T follicular helper cell (primary cell): Measurements from ENCODE around the gene GINS1.
"Not testable (repeated sequence)": the region's sequence is repeated elsewhere in the genome, so short reads cannot be mapped to it uniquely, and the experiment has no call there.

Experiments used
- DNase-seq: peaks from one replicate; pipeline ENCODE4 v3.0.0-alpha.2; 2020; ENCODE audit warnings: low read depth

Gene GINS1

GRCh38 chr20:25454153-25454900, 46.9 kb downstream of the GINS1 start:
- DNase-seq: no peak

GRCh38 chr20:25457886-25458680, 50.6 kb downstream of the GINS1 start:
- DNase-seq: no peak

DNA sequence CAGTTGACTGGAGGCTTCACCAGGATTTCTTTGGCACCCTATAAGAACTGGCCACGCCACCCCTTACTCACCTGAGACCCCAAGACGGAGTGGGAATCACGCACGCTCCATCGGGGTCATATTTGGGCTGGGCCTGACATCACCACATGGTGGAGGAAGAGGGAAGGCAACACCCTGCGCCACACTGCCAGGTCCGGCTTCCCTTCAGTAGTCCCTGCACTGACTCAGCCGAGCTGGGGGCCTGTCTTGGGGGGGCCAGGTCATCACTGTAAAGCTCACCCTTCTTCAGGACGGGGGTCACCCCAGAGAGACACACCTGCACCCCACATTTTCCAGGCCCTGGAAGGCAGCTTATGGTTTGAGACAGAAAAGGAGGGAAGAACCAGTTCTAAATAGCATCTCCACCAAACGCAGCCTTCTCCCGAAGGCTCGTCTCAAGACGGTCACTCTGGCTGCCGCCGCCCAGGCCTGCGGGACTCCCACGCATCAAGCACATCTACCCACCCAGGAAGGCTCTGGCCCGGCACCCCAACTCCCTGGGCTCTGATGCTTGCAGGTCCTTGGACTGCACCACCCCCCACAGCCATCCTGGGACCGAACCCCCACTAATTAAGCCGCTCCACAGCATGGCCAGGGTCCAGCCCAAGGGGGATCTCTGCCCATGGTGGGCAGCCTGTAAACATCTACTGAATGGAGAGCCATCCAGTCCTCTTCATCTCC, 51.8 kb downstream of the GINS1 start:
- DNase-seq: no peak

DNA sequence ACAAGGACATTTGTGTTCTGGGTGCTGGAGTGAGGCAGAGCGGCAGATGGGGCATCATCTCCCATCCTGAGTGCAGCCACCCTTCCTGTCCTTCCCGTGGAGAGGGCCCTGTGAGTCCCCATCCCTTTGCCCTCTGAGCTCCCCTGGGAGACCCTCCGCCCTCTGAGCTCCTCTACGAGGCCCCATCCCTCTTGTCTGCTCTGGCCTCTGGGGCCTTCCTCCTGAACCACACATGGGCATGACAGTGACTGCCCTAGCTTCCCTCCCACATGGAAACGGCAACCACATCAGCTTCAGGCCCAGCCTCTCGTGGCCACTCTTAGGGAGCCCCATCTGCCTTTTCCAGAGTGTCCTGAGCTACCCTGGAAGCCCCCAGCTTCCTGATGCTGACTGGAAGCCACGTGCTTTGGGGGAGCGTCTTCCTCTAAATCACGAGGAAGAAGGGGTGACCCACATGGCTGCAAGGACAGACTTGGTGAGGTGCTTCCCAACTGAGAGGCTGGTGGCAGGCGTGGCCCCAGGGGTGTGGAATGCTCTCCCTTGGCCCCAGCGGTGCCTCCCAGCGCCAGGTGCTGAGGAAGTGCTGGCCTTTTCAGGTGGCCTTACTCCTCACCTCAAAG, 52.6 kb downstream of the GINS1 start:
- no peak for DNase-seq

- DNase-seq: no peak
Observed at GRCh38 chr20:25460566-25461280, 53.2 kb downstream of the GINS1 start.

DNA sequence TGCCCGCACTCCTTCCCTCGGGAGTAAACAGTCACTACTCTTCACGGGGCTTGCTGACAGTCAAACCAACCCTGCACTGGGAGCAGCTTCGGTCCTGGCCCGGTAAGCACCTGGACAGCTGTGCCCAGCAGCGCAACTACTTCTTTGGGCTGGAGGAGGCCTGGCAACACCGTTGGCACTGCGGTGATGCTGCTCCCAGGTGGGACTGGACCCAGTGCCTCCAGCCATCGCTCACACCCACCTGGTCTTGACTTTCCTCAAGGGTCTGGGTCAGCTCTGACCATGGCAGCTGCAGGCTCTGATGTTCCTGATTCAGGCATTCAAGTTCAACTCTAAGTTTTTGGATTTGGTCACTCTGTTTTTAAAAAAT, 53.8 kb downstream of the GINS1 start:
- no peak for DNase-seq

DNA sequence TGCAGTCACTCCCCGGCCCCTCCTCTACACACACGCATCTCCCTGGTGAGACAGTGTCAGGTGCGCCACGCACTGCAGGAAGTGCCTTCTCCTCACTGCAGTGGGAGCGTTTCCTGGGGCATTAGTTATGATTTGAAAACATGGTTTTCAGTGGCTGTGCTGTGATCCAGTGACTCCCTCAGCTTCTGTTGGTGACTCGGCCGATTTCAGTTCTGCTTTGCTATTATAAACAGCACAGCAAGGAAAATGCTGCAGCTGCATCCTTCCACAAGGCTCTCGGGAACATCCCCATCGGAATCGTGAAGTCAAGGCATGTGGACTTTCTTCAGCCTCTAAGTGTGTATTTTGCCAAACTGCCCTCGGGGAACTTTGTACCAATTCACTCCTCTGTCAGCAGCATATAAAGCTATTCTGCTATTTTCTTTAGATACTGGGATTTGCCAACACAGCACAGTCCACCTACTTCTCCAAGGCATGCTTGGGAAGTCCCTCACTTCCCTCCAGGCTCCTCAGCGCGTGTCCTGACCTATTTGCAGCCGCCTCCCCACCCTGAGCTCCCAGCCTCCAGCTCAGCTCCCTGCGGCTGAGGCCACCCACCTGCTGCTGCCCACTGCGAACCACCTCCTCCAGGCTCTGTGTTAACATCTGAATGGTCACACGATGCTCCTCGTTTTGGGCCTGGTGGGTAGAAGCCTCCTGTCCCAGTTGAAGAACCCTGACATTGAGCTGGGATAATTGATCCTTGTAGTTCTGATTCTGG, 54.5 kb downstream of the GINS1 start:
- DNase-seq: no peak

DNA sequence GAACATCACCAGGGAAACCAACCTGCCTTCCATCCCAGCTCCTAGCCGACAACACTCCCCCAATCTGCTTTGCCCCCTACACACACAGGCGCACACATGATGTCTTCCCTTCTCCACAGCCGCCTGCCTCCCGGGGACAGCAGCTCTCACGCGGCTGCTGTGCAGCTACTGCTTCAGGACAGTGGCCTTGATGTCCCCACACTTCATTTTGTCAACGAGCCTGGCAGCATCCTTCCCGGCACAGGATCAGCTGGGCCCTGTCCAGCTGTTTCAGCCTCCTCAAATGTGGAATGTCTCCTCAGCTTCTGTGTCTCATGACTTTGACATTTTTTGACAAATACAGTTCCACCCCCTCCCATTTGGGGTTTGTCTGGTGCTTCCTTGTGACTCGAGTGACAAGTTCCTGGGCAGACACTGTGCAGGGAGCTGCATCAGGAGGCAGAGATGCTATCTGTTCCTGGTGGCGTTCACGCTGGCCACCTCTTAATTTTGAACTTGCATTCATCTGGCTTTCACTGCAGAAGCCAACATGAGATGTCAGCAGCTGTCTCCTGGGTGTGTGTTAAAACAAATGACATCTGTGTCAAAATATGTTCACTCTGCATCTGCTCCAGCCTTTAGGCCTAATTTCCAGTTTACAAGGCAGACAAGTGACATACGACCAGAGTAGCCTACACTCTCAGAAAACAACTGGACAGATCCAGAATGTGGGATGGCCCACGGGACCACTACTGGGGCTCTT, 57.2 kb downstream of the GINS1 start:
- no peak for DNase-seq

DNA sequence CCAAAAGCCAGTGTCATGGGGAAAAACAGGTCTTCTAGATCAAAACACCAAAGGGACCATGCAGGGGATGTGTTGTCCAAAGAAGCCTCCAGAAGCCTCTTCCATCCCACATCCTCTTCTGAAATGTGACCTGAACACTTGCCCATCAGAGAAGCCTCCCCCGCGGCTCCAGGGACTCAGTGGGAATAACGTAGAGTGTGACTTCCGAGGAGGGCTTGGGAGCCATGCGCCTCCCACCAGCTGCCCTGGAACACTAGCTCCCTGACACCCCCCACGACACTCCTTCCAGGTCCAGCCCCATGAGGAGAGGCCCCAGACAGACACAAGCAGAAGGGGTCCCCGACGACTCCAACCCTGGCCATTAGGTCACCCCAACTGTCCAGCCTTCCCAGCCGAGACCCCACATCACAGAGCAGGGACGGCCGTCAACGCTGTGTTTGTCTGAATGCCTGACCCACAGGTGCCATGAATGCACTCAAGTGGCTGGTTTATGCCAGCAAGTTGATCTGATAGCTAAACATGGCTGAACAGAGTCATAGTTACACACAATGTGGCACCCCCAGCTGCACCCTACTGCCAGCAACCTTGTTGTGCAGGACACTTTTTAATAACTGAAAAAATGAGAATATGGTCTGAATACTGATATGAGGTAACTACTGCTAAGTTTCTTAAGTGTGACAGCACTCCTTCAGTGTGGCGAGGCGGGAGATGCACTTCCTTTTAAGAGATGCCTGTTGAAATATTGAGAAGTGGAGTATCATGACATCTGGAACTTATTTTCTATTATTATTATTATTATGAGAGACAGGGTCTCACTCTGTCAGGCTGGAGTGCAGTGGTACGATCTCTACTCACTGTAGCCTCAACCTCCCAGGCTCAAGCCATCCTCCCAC, 58.0 kb downstream of the GINS1 start:
- no peak for DNase-seq

- DNase-seq: no peak
Observed at GRCh38 chr20:25466846-25467245, 59.4 kb downstream of the GINS1 start.

DNA sequence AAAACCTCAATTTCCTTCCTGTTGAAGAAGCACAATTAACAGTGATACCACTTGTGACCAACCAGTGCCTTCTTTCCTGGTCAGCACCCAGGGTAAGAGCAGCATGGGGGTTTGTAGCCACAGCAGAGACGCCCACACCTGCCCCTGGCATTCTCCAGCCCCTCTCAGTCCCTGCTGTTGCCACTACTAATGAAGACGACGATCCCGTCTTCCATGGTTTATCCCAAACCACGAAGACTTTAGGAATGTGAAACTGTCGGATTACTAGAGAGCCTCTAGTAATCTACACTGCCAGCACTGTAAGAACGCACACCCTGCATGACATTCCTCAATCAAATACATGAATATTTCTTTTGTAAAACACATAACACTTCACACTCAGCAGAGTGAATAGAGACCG, 60.0 kb downstream of the GINS1 start:
- DNase-seq: no peak

- DNase-seq: no peak
Observed at GRCh38 chr20:25468126-25469075, 60.9 kb downstream of the GINS1 start.

- DNase-seq: no peak
Observed at GRCh38 chr20:25469558-25469957, 62.1 kb downstream of the GINS1 start.

DNA sequence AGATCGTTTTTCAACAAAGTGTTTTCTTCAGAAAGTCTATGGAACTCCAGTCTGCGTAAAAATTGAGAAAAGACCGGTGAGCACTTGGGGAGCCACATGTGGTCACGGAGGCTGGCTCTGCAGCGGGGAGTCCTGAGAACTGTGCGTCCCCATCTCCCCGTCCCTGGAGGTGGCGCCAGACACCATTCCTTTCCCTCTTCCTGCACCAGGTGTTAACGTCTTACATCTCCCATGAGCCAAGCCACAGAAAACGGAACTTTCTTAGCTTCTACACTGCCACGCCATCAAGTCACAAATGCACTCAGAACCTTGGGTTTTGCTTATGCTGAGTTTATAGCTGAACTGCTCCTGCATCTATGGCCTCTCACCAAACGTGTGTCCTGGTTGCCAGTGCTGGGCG, 62.6 kb downstream of the GINS1 start:
- peak; percentile 8 for DNase-seq

- DNase-seq: no peak
Observed at GRCh38 chr20:25471020-25471419, 63.5 kb downstream of the GINS1 start.

GRCh38 chr20:25473297-25473696, 65.8 kb downstream of the GINS1 start:
- DNase-seq: not testable (repeated sequence)

DNA sequence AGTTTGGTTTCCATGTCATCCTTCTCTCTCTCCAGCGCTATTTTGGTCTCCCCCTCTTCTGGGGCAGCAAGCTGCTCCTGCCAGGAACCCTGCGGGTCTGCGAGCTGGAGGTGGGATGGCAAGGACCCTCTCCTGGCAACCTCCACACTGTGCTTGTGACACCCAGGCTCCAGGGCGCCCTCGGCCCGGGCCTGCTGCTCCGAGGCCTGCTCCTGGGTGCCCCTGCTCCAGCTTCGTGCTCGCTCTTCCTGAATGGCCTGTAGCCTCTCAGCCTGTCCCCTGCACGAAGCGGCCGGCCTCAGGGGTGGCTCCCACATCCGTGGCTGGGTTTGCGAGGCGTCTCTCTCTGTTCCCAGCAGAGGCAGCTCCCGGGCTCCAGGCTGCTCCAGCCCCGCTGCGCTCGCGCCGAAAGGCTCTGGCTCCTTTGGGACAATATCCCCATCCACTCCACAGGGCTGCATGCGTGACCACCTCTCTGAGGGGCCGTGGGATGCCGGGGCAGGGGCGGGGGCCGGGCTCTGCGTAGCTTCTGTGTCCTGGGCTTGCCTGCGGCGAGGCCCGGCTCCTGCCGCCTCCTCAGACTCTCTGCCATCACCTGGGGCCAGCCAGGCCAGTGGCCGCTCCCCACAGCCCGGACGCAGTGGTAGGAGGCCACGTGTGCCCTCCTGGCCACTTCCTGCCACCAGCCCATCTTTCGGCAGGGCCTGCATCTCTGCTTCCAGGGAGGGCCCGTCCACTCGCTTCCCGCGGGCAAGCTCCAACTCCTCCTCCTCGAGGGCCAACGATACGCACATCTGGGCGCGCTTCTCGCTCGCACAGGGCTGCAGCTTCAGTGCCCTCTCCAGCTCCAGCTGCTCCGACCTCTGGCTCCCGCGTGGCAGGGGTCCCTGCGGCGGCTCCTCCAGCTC, 68.9 kb downstream of the GINS1 start:
- DNase-seq: no peak
